GM19099 (cell line): ENCODE results near the gene PSMA6.

Experiments used
- POLR2A ChIP-seq: IDR thresholded peaks from 3 replicates; pipeline ENCODE4 v1.6.1; 2011; ENCODE audit warnings: low read depth; ENCODE audit not compliant: insufficient read length; ENCODE audit errors: extremely low read depth

Gene PSMA6

GRCh38 chr14:35300228-35300627, 8.0 kb downstream of the PSMA6 start:
- no peak for TF ChIP-seq POLR2A

GRCh38 chr14:35301735-35302528, 9.8 kb downstream of the PSMA6 start:
- TF ChIP-seq POLR2A = no peak

GRCh38 chr14:35303149-35303935, 11.2 kb downstream of the PSMA6 start:
- no peak for TF ChIP-seq POLR2A

GRCh38 chr14:35304812-35305462, 12.8 kb downstream of the PSMA6 start:
- no peak for TF ChIP-seq POLR2A

- no peak for TF ChIP-seq POLR2A
Observed at GRCh38 chr14:35305633-35306032, 13.5 kb downstream of the PSMA6 start.

- TF ChIP-seq POLR2A = no peak
Observed at GRCh38 chr14:35306114-35306513, 13.9 kb downstream of the PSMA6 start.

GRCh38 chr14:35317820-35318219, 25.6 kb downstream of the PSMA6 start:
- no peak for TF ChIP-seq POLR2A

- no peak for TF ChIP-seq POLR2A
Observed at GRCh38 chr14:35319509-35319908, 27.3 kb downstream of the PSMA6 start.

- TF ChIP-seq POLR2A = no peak
Observed at GRCh38 chr14:35320472-35320871, 28.3 kb downstream of the PSMA6 start.

- TF ChIP-seq POLR2A = no peak
Observed at GRCh38 chr14:35326375-35326774, 34.2 kb downstream of the PSMA6 start.

- no peak for TF ChIP-seq POLR2A
Observed at GRCh38 chr14:35331605-35332516, 39.7 kb downstream of the PSMA6 start.

- no peak for TF ChIP-seq POLR2A
Observed at GRCh38 chr14:35332517-35333263, 40.5 kb downstream of the PSMA6 start.

GRCh38 chr14:35333264-35333730, 41.1 kb downstream of the PSMA6 start:
- no peak for TF ChIP-seq POLR2A
